Type B pancreatic cell (in vitro differentiated cells): ENCODE measurements around the gene ACSF3. TPM values are rescaled to one million over a fixed set of nuclear protein-coding genes. Genes with fewer than 3 reads are reported as not detected.

Experiments used
- DNase-seq: peaks from one replicate; pipeline ENCODE4 v3.0.0; 2021; ENCODE audit warnings: mixed read lengths; ENCODE audit not compliant: unreplicated experiment; ENCODE audit errors: extremely low spot score
- H3K27ac Mint-ChIP-seq: 2 replicates; pipeline ENCODE4 v1.8.0; 2021; ENCODE audit warnings: mild to moderate bottlenecking, mixed read lengths
- H3K27me3 Mint-ChIP-seq: 2 replicates; pipeline ENCODE4 v1.8.0; 2021; ENCODE audit warnings: mixed read lengths
- H3K36me3 Mint-ChIP-seq: 2 replicates; pipeline ENCODE4 v1.8.0; 2021; ENCODE audit warnings: mixed read lengths
- H3K4me1 Mint-ChIP-seq: one replicate; pipeline ENCODE4 v1.8.0; 2021; ENCODE audit warnings: mixed read lengths; ENCODE audit not compliant: unreplicated experiment
- H3K4me3 Mint-ChIP-seq: 2 replicates; pipeline ENCODE4 v1.8.0; 2021; ENCODE audit warnings: mild to moderate bottlenecking, mixed read lengths
- H3K9me3 Mint-ChIP-seq: 2 replicates; pipeline ENCODE4 v1.8.0; 2021; ENCODE audit warnings: mixed read lengths
- total RNA-seq: library from RNA; stranded (reverse); gene quantifications from 2 replicates; pipeline ENCODE4 v1.2.1, GENCODE V29; 2021; ENCODE audit warnings: low replicate concordance
- TF ChIP-seq, protein P1 (sequence below): fragments of 200-600 bp; sonication (generic); conservative IDR thresholded peaks from 2 replicates; pipeline ENCODE4 v1.5.0; 2021; ENCODE audit warnings: antibody characterized with exemption, mild to moderate bottlenecking

Gene ACSF3
- total RNA-seq, 1 donor from 2014 or later, result 29.0 TPM

GRCh38 chr16:89194340-89195311 is 101.0 kb downstream of the ACSF3 start:
- Mint-ChIP-seq H3K36me3 (no peaks in the 10 kb centered on the region), H3K9me3 (no peaks in the 10 kb centered on the region), H3K4me3 (no peak overlapping the region), H3K4me1 (no peaks in the 10 kb centered on the region), H3K27me3 (peaks cover 18% of the 10 kb centered on the region), H3K27ac (no peak overlapping the region)
- TF ChIP-seq, protein P1, sequence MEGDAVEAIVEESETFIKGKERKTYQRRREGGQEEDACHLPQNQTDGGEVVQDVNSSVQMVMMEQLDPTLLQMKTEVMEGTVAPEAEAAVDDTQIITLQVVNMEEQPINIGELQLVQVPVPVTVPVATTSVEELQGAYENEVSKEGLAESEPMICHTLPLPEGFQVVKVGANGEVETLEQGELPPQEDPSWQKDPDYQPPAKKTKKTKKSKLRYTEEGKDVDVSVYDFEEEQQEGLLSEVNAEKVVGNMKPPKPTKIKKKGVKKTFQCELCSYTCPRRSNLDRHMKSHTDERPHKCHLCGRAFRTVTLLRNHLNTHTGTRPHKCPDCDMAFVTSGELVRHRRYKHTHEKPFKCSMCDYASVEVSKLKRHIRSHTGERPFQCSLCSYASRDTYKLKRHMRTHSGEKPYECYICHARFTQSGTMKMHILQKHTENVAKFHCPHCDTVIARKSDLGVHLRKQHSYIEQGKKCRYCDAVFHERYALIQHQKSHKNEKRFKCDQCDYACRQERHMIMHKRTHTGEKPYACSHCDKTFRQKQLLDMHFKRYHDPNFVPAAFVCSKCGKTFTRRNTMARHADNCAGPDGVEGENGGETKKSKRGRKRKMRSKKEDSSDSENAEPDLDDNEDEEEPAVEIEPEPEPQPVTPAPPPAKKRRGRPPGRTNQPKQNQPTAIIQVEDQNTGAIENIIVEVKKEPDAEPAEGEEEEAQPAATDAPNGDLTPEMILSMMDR, result no peak
- DNase-seq, result no peak

DNA sequence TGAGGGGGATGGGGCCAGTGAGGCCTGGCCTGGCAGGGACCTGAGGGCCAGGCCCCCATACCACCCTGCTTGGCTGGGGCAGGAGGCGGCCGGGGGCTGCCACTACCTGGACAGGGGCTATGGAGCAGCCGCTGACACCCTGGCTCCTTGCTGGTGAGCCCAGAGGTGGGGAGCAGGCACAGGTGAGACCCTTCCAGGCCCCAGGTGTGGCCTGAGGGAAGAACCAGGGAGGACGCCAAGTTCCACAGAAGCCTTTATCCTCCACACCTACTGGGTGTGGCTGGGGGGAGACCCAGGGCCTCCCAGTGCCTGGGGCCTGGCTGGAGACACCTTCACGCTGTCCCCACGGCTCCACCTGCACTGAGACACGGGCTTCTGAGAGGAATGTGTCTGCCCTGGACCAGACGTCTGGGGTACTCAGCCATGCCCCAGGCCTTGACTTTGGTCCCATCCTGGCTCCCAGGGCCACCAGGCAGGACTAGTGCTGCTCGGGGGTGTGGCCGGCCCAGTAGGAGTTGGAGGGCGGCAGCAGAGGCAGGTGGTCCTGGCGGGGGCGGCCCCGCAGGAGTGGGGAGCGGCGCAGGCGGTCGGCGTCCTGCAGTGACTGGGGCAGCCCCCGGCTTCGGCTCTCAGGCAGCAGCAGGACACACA is 102.0 kb downstream of the ACSF3 start:
- TF ChIP-seq, protein P1, result no peak
- H3K9me3 Mint-ChIP-seq, result no peaks in the 10 kb centered on the region
- no peaks in the 10 kb centered on the region for H3K36me3 Mint-ChIP-seq
- DNase-seq, result no peak
- no peak overlapping the region for H3K27ac Mint-ChIP-seq
- no peak overlapping the region for H3K4me3 Mint-ChIP-seq
- peaks cover 22% of the 10 kb centered on the region for H3K27me3 Mint-ChIP-seq
- no peaks in the 10 kb centered on the region for H3K4me1 Mint-ChIP-seq

- H3K27ac Mint-ChIP-seq, result no peak overlapping the region
- no peak overlapping the region for H3K4me3 Mint-ChIP-seq
- no peaks in the 10 kb centered on the region for H3K9me3 Mint-ChIP-seq
- DNase-seq, result no peak
- TF ChIP-seq, protein P1, result no peak
- peaks cover 20% of the 10 kb centered on the region for H3K27me3 Mint-ChIP-seq
- no peaks in the 10 kb centered on the region for H3K4me1 Mint-ChIP-seq
- no peaks in the 10 kb centered on the region for H3K36me3 Mint-ChIP-seq
Observed at GRCh38 chr16:89197033-89197632, 103.5 kb downstream of the ACSF3 start.

DNA sequence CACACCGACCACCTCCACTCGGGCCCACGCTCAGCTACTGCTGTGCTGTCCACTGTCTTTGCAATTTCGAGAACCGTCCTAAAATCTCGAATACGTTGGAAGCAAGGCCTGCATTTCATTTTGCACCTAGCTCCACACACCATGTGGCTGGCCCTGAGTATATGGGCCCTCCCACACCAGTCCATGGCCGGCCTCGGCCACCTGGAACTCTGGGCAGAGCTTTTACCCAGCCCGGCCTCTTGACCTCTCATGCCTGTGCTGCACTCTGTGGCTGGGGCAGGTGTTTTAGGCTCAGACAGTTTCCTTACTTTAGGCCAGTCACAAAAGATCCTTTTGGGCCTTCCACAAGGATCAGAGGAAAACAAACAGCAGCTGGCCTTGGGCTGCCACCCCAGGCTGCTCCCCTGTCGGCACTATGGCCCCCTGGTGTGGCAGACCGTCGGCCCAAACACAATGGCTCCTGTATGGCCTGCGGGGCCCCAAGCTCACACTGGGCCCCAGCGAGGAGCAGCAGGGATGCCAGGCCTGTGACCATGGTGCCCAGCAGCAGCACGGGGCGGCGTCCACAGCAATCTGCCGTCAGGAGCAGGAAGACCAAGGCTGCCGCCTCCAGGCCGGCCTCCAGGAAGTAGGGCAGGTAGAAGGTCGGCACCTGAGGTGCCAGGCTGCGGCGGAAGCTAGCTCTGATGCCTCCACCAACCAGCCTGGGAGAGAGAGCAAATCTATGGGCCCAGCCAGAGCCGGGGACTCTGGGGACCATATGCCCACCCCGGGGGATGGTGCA is 104.2 kb downstream of the ACSF3 start:
- TF ChIP-seq, protein P1, result no peak
- Mint-ChIP-seq H3K27me3 (peaks cover 27% of the 10 kb centered on the region), H3K9me3 (peaks cover 2% of the 10 kb centered on the region), H3K36me3 (no peaks in the 10 kb centered on the region), H3K4me3 (no peak overlapping the region), H3K4me1 (no peaks in the 10 kb centered on the region), H3K27ac (no peak overlapping the region)
- DNase-seq, result no peak
